GM19452 (cell line): Measurements from ENCODE around the gene MRPS10.
"Not testable (repeated sequence)": the region's sequence is repeated elsewhere in the genome, so short reads cannot be mapped to it uniquely, and the experiment has no call there.

ENCODE experiments used
- ATAC-seq: cut with Tn5 transposase; IDR thresholded peaks from one replicate; pipeline ENCODE4 v1.9.1; 2021; ENCODE audit not compliant: unreplicated experiment

MRPS10 gene

GRCh38 chr6:42179261-42179944 lies 38.3 kb downstream of the MRPS10 start:
- ATAC-seq = no peak

DNA sequence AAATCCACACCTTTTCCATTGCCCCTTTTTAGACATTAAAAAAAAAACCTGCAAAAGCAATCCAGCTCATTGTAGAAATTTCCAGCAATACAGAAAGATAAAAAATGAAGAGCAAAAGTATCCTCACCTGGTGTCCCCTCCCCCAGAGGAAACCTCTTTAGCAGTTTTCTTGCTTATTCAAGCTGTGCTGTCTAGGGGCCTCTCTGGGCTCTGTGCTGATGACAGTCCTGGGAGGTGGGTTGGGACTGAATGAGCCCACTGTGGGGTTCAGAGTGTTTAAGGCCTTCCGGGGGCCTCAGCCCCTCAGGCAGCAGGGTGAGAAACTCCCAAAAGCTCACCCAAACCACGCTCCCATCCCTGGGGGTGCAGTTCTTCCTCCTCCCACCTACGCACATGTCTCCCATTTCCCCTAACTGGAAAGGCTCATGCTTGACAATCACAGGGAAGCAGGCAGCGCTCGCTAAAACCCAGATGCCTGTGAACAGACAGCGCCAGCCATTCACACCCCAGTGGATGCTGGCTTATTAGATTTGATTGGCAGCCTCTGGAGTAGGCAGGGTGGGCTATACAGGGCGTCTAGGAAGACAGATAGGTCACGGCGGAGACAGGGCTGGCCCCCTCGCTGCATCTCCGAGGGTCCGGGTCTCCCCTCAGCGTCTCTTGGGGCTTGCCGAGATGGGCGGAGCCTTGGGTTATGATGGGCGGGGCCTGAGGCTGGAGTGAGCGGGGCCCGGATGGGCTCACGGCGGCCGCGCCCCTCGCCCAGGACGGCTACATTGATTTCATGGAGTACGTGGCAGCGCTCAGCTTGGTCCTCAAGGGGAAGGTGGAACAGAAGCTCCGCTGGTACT lies 39.9 kb downstream of the MRPS10 start:
- ATAC-seq = no peak

DNA sequence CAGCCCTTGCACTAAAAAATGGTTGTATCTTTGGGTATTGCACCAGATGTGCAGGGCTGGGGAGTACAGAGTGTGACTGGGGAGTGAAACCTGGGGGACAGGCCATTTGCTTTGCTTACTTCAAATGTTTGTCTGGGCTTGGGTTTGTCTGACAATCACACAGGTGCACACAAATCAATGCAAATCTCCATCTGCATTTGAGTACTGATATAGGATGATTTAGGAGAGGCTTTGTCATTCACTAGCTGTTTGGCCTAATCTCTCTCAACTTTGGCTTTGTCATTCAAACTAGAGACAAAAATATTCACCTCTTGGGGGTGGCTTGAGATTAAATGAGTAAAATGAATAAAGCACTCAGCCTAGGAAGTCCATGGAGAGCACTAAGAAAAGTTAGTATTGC lies 40.7 kb downstream of the MRPS10 start:
- ATAC-seq = no peak

DNA sequence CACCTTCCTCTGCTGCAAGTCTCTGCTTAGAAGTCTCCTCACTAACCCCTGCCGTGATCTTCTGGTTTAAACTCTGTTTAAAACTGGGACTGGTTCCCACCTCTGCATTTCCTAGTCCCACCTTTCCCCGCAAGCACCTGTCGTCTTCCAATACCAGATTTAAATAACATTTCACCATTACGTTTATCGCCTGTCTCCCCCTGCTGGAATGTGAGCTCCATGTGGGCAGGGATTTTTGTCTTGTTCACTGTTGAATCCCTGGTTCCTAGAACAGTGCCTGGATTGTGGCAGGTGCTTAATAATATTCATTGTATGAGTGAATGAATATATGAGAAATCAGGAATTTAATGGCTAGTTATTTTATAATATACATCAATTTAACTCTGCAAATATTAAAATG lies 41.8 kb downstream of the MRPS10 start:
- ATAC-seq = no peak

GRCh38 chr6:42173101-42173500 lies 44.6 kb downstream of the MRPS10 start, which contains the start of gene GUCA1A:
Gene GUCA1A (plus strand): TSS chr6:42173364. CDS start chr6:42173614, 250 bp downstream.
- ATAC-seq = no peak

DNA sequence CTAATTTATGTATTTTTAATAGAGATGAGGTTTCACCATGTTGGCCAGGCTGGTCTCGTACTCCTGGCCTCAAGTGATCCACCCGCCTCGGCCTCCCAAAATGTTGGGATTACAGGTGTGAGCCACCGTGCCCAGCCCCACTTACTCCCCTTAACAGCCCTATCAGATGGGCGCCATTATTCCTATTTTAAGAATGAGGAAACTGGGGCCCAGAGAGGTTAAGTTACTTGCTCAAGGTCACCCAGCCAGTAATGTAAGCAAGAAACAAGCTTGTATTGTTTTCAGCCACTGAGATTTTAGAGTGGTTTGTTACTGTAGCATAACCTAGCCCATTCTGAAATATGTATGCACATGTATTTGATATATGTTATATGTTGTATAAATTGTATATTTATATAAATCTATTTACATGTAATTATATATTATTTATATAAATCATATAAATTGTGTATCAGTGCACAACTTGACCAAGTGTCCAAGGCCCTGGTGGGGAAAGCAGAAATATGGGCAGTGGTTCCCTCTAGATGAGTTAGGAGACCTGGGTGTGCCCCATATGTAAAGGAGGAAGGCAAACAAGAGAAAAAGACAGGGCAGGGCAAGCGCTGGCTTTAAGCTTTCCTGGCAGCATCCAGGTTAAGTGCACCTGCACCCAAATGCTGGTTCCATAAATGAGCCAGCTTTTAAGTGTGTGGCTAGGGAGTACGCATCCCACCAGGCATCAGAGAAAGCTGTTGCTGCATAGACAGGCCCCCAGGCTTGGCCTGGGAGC lies 45.7 kb downstream of the MRPS10 start:
- ATAC-seq = no peak

- ATAC-seq = not testable (repeated sequence)
Observed at GRCh38 chr6:42169780-42170179, 47.9 kb downstream of the MRPS10 start.

GRCh38 chr6:42168650-42169049 lies 49.0 kb downstream of the MRPS10 start:
- ATAC-seq = no peak

- no peak for ATAC-seq
Observed at GRCh38 chr6:42166444-42167141, 51.1 kb downstream of the MRPS10 start.

DNA sequence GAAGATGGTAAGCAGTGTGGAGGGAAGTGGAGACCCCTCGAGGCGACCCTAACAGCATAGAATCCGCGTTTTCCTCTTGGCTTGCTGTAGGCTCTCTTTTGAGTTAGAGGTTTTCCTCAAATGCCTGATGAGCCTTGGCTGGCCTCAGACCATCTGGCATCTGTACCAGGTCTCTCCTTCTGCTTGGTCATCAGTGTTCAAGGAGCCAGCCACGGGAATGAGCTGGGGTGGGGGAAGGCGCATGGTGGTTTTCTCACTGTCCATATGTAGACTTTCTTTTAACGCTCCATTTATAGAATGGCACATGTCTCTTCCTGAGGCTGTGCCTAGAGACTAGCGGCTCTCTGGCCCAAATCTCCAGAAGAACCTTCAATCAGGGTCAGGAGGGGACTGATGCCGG lies 52.6 kb downstream of the MRPS10 start:
- ATAC-seq = no peak

- ATAC-seq = no peak
Observed at GRCh38 chr6:42163981-42164380, 53.7 kb downstream of the MRPS10 start.

- ATAC-seq = no peak
Observed at GRCh38 chr6:42162812-42163211, 54.8 kb downstream of the MRPS10 start.

GRCh38 chr6:42162384-42162783 lies 55.3 kb downstream of the MRPS10 start:
- ATAC-seq = no peak

DNA sequence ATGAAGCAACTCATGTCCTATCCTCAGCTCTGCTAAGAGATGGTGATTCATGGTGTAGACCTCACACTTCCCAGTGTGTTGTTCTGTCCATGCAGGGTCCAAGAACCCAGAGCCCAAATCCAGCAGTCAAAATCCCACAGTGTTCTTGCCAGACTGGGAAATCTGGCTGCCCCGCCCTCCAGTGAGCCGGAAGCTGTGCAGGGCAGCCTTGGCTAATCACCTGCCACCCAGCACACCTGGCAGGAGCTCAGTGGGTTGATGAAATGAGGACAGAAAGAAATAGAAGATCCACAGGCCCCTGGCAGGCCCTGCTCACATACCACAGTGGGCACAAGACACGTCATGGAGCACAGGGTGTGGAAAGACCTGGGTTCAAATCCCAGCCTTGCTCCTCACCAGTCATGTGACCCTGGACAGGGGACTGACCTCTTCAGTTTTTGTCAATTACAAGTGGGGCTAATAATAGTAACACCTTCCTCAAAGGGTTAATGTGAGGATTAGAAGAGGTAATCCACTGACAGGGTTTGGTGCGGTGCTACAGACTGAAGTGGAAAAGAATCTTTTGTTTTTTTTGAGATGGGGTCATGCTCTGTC lies 58.1 kb downstream of the MRPS10 start:
- no peak for ATAC-seq

DNA sequence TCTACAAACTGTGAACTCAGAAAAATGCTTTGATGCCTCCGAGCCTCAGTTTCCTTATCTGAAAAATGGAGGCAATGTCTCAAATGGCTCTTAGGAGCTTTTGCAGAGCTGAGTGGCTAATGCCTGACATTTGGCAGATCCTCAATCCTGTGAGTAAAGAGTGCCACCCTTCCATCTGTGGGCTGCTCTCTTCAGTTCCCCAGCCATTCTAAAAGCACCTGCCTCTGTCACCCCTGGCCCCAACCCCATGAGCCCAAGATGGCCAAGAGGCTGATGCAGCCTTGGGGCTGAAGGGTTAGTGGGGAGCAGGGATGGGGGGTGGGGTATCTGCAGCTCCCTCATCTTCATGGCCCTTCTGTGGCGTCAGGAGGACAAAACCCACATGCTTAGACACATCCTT lies 59.0 kb downstream of the MRPS10 start:
- no peak for ATAC-seq

GRCh38 chr6:42158011-42158410 lies 59.6 kb downstream of the MRPS10 start:
- no peak for ATAC-seq
